Measurements from ENCODE around the gene FNIP1.
"Not testable (repeated sequence)": the region's sequence is repeated elsewhere in the genome, so short reads cannot be mapped to it uniquely, and the experiment has no call there.

The FNIP1 gene

DNA sequence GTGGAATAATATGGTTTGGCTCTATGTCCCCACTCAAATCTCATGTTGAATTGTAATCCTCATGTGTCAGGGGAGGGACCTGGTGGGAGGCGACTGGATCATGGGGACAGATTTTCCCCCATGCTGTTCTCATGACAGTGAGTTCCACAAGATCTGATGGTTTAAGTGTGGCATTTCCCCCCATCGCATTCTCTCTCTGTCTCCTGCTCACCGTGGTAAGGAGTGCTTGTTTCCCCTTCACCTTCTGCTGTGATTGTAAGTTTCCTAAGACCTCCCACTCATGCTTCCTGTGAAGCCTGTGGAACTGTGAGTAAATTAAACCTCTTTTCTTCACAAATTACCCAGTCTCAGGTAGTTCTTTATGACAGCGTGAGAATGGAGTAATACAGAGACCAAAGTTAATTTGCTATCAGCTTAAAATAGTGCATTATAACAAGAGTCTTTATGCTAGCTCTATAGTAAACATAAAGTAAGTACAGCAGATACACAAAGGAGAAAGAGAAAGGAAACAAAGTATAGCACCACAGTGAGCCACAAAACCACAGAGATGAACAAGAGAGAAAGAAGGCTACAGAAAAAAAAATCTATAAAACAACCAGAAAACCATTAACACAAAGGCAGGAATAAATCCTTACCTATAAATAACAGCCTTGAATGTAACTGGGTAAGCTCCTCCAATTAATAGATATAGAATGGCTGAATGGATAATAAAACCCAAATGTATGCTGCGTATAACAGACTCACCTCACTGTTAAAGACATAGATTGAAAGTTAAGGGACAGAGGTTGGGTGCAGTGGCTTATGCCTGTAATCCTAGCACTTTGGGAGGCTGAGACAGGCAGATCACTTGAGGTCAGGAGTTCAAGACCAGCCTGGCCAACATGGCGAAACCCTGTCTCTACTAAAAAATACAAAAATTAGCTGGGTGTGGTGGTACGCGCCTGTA, 201.5 kb downstream of the FNIP1 start:
- DNase-seq: no peak

DNA sequence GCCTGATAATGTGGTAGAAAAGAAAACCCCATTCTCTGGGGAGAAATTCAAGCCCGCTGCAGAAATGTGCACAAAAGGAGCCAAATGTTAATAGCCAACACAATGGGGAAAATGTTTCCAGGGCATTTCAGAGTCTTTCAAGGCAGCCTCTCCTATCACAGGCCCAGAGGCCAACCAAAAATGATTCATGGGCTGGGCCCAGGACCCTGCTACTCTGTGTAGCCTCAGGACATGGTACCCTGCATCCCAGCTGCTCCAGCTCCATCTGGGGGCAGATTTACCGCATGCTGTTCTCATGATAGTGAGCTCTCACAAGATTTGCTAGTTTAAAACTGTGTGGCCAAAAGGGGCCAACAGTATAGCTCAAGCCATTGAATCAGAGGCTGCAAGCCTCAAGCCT, 202.9 kb downstream of the FNIP1 start:
- DNase-seq: no peak

- DNase-seq: not testable (repeated sequence)
Observed at GRCh38 chr5:131593436-131593835, 203.4 kb downstream of the FNIP1 start.

Measured in NCI-H524 (cell line).